HG03196 (cell line): ENCODE measurements around the gene VPS9D1.
"Not testable (repeated sequence)": the region's sequence is repeated elsewhere in the genome, so short reads cannot be mapped to it uniquely, and the experiment has no call there.

Experiments used
- ATAC-seq: cut with Tn5 transposase; IDR thresholded peaks from one replicate; pipeline ENCODE4 v1.9.1; 2021; ENCODE audit not compliant: unreplicated experiment

The VPS9D1 gene

GRCh38 chr16:89710709-89711564, 9.8 kb downstream of the VPS9D1 start:
- ATAC-seq = no peak

GRCh38 chr16:89709716-89710432, 10.8 kb downstream of the VPS9D1 start:
- ATAC-seq = no peak

GRCh38 chr16:89709166-89709565, 11.5 kb downstream of the VPS9D1 start:
- no peak for ATAC-seq

GRCh38 chr16:89708481-89708931, 12.2 kb downstream of the VPS9D1 start:
- ATAC-seq = no peak

- no peak for ATAC-seq
These were observed 13.0 kb downstream of the VPS9D1 start for GRCh38 chr16:89707695-89708094.

GRCh38 chr16:89706518-89707260, 14.0 kb downstream of the VPS9D1 start:
- no peak for ATAC-seq

GRCh38 chr16:89705006-89705405, 15.7 kb downstream of the VPS9D1 start:
- no peak for ATAC-seq

- ATAC-seq = no peak
These were observed 16.4 kb downstream of the VPS9D1 start for GRCh38 chr16:89704281-89704680.

GRCh38 chr16:89701425-89702406, 19.0 kb downstream of the VPS9D1 start, which contains the start of gene SPATA2L:
Gene SPATA2L (minus strand): TSS chr16:89701705. CDS start chr16:89701232, 473 bp downstream.
- ATAC-seq = peak; percentile 55

- ATAC-seq = peak; percentile 6
These were observed 19.9 kb downstream of the VPS9D1 start for GRCh38 chr16:89700649-89701424.

GRCh38 chr16:89700100-89700648, 20.5 kb downstream of the VPS9D1 start:
- ATAC-seq = peak; percentile 44

GRCh38 chr16:89699629-89700099, 21.0 kb downstream of the VPS9D1 start:
- not testable (repeated sequence) for ATAC-seq

GRCh38 chr16:89698717-89699116, 22.0 kb downstream of the VPS9D1 start:
- ATAC-seq = not testable (repeated sequence)

GRCh38 chr16:89697616-89698331, 22.9 kb downstream of the VPS9D1 start:
- ATAC-seq = no peak

GRCh38 chr16:89697161-89697615, 23.5 kb downstream of the VPS9D1 start:
- no peak for ATAC-seq

- no peak for ATAC-seq
These were observed 24.0 kb downstream of the VPS9D1 start for GRCh38 chr16:89696670-89697128.

GRCh38 chr16:89695875-89696669, 24.6 kb downstream of the VPS9D1 start:
- no peak for ATAC-seq
